ENCODE results near the gene IGDCC3. TPM values are rescaled to one million over a fixed set of nuclear protein-coding genes. Genes with fewer than 3 reads are reported as not detected.

The IGDCC3 gene
- polyA plus RNA-seq, 1 donor from 2014 or later, result 14.4 TPM

DNA sequence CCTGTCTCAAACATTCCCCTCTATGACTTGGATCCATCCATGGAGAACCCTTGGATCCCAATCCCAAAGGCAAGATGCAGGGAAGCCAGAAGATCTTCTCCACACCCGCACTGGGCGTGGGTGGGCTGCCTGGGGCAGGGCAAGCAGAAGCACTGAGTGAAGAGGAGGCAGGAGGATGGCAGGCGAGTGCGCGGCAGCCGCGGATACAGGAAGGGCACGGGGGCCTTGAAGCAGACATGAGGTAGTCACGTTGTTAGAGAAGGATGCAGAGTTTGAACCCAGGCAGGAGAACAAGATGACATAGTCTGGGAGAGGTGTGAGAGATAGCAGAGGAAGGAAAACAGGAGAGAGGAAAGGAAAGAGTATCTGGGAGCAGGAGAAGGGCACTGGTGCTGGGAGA lies 5.1 kb upstream of the IGDCC3 start:
- Histone ChIP-seq H4K20me1 (ENCODE audit: insufficient read depth) (no peaks in the 10 kb centered on the region), H2AFZ (ENCODE audit: low read depth, low read length) (peak overlapping the region; percentile 19), H3K4me3 (ENCODE audit: low read length) (peak overlapping the region; percentile 31), H3K9me3 (ENCODE audit: low read length) (no peaks in the 10 kb centered on the region), H3K27ac (ENCODE audit: low read length) (peak overlapping the region; percentile 67), H3K27me3 (ENCODE audit: insufficient read depth, low read depth, low read length) (no peaks in the 10 kb centered on the region), H3K79me2 (replicated peaks; ENCODE audit: insufficient read depth, low read length) (no peaks in the 10 kb centered on the region), H3K4me2 (ENCODE audit: low read length) (no peak overlapping the region), H3K9me2 (ENCODE audit: insufficient read depth, low read length) (no peaks in the 10 kb centered on the region), H3K36me3 (ENCODE audit: insufficient read depth, low read length) (no peaks in the 10 kb centered on the region), H3K9ac (ENCODE audit: low read length) (peak overlapping the region; percentile 40), H3F3A (ENCODE audit: insufficient read depth, low read length, poor library complexity, severe bottlenecking) (no peaks in the 10 kb centered on the region)
- TF ChIP-seq MXI1 (conservative IDR thresholded peaks at IDR 0.05; ENCODE audit: poor library complexity, severe bottlenecking) (no peak), SMC3 (conservative IDR thresholded peaks at IDR 0.05; ENCODE audit: poor library complexity) (no peak), EP300 (conservative IDR thresholded peaks at IDR 0.05; ENCODE audit: poor library complexity, severe bottlenecking) (no peak), EZH2 (IDR thresholded peaks at IDR 0.05; ENCODE audit: borderline replicate concordance, insufficient read depth, low read length, poor library complexity, severe bottlenecking) (no peak), POLR2AphosphoS5 (IDR thresholded peaks at IDR 0.05) (no peak), RAD21 (conservative IDR thresholded peaks at IDR 0.05) (no peak)
- TF ChIP-seq, protein P1, sequence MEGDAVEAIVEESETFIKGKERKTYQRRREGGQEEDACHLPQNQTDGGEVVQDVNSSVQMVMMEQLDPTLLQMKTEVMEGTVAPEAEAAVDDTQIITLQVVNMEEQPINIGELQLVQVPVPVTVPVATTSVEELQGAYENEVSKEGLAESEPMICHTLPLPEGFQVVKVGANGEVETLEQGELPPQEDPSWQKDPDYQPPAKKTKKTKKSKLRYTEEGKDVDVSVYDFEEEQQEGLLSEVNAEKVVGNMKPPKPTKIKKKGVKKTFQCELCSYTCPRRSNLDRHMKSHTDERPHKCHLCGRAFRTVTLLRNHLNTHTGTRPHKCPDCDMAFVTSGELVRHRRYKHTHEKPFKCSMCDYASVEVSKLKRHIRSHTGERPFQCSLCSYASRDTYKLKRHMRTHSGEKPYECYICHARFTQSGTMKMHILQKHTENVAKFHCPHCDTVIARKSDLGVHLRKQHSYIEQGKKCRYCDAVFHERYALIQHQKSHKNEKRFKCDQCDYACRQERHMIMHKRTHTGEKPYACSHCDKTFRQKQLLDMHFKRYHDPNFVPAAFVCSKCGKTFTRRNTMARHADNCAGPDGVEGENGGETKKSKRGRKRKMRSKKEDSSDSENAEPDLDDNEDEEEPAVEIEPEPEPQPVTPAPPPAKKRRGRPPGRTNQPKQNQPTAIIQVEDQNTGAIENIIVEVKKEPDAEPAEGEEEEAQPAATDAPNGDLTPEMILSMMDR (IDR thresholded peaks at IDR 0.05; ENCODE audit: poor library complexity, severe bottlenecking), result no peak
- TF ChIP-seq, protein P2, sequence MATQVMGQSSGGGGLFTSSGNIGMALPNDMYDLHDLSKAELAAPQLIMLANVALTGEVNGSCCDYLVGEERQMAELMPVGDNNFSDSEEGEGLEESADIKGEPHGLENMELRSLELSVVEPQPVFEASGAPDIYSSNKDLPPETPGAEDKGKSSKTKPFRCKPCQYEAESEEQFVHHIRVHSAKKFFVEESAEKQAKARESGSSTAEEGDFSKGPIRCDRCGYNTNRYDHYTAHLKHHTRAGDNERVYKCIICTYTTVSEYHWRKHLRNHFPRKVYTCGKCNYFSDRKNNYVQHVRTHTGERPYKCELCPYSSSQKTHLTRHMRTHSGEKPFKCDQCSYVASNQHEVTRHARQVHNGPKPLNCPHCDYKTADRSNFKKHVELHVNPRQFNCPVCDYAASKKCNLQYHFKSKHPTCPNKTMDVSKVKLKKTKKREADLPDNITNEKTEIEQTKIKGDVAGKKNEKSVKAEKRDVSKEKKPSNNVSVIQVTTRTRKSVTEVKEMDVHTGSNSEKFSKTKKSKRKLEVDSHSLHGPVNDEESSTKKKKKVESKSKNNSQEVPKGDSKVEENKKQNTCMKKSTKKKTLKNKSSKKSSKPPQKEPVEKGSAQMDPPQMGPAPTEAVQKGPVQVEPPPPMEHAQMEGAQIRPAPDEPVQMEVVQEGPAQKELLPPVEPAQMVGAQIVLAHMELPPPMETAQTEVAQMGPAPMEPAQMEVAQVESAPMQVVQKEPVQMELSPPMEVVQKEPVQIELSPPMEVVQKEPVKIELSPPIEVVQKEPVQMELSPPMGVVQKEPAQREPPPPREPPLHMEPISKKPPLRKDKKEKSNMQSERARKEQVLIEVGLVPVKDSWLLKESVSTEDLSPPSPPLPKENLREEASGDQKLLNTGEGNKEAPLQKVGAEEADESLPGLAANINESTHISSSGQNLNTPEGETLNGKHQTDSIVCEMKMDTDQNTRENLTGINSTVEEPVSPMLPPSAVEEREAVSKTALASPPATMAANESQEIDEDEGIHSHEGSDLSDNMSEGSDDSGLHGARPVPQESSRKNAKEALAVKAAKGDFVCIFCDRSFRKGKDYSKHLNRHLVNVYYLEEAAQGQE (IDR thresholded peaks at IDR 0.05; ENCODE audit: borderline replicate concordance), result no peak

DNA sequence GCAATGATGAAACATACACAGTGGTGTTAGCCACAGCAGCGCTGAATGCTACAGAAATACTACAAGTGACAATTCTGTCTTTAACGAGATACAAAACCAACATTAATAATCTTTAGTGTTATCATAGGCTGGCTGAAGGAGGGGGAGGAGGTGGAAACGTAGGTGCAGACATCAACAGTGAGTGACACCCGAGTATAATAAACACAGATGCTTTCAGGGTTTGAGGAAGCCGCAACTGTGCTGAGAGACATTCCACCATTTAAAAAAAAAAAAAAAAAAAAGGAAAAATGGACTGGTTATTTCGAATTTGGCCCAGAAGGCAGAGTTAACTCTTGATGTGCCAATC lies 4.3 kb upstream of the IGDCC3 start:
- H3K36me3 ChIP-seq (ENCODE audit: insufficient read depth, low read length), result no peaks in the 10 kb centered on the region
- H3K79me2 ChIP-seq (replicated peaks; ENCODE audit: insufficient read depth, low read length), result no peaks in the 10 kb centered on the region
- peak overlapping the region; percentile 31 for H3K4me3 ChIP-seq (ENCODE audit: low read length)
- H4K20me1 ChIP-seq (ENCODE audit: insufficient read depth), result no peaks in the 10 kb centered on the region
- H3K9me2 ChIP-seq (ENCODE audit: insufficient read depth, low read length), result no peaks in the 10 kb centered on the region
- TF ChIP-seq POLR2AphosphoS5 (IDR thresholded peaks at IDR 0.05), result peak; percentile 39
- TF ChIP-seq, protein P2 (IDR thresholded peaks at IDR 0.05; ENCODE audit: borderline replicate concordance), result peak; percentile 52
- no peak for TF ChIP-seq RAD21 (conservative IDR thresholded peaks at IDR 0.05)
- H2AFZ ChIP-seq (ENCODE audit: low read depth, low read length), result peak overlapping the region; percentile 19
- H3K27ac ChIP-seq (ENCODE audit: low read length), result peak overlapping the region; percentile 67
- no peaks in the 10 kb centered on the region for H3K9me3 ChIP-seq (ENCODE audit: low read length)
- H3K27me3 ChIP-seq (ENCODE audit: insufficient read depth, low read depth, low read length), result no peaks in the 10 kb centered on the region
- peak overlapping the region; percentile 45 for H3K9ac ChIP-seq (ENCODE audit: low read length)
- H3F3A ChIP-seq (ENCODE audit: insufficient read depth, low read length, poor library complexity, severe bottlenecking), result no peaks in the 10 kb centered on the region
- peak overlapping the region; percentile 49 for H3K4me2 ChIP-seq (ENCODE audit: low read length)
